Measurements from ENCODE around the gene SNX1. TPM values are rescaled to one million over a fixed set of nuclear protein-coding genes. Genes with fewer than 3 reads are reported as not detected.

SNX1 gene
- total and polyA plus RNA-seq, 2 donors (not counting 3 experiments of a cell fraction or from before 2014, with no cell fraction given), result 56.0 to 113 TPM

GRCh38 chr15:64071931-64072765 lies 23.6 kb upstream of the SNX1 start:
- no peak overlapping the region for H2AFZ ChIP-seq (ENCODE audit: low read depth, low read length)
- peak; percentile 15 for TF ChIP-seq FOS (IDR thresholded peaks at IDR 0.05; ENCODE audit: borderline replicate concordance, insufficient read depth, low read length)
- no peak for TF ChIP-seq JUN (IDR thresholded peaks at IDR 0.05; ENCODE audit: borderline replicate concordance, insufficient read depth, insufficient read length, low read depth)
- no peak for DNase-seq (ENCODE audit: low read depth, low spot score)
- H3K4me3 ChIP-seq (replicated peaks in 1 of 3; ENCODE audit: insufficient read depth in 1 of 3, low read depth in 1 of 3, low read length in 3 of 3), result no peak overlapping the region
- intact Hi-C loops (cut with micrococcal nuclease), result no loop called here
- no peak overlapping the region for H3K9ac ChIP-seq (replicated peaks; ENCODE audit: extremely low read depth, insufficient read depth, low read length)
- H3K27me3 ChIP-seq (ENCODE audit: control insufficient read depth in 2 of 2, insufficient read depth in 2 of 2, low read length in 2 of 2), result no peaks in the 10 kb centered on the region
- dilution Hi-C loops (cut with MboI; ENCODE audit: extremely low pct_ligation_motif_present, low sequenced_read_pairs), result no loop called here
- FAIRE-seq, result no peak
- H3K79me2 ChIP-seq (ENCODE audit: control insufficient read depth, insufficient read depth, low read length), result no peaks in the 10 kb centered on the region
- ChIA-PET CTCF (interaction anchor here (0.6 to 6.9 kb wide), 11 partner anchors 14 to 462 kb away, joined by 3 to 72 read pairs (median 4); partner anchors contain the start of genes CIAO2A and DAPK2), POLR2A (interaction anchor here (1.4 kb wide), 1 partner anchor 22 kb away, joined by 5 read pairs; the partner anchor contains the start of gene CIAO2A)
- H3K27ac ChIP-seq (ENCODE audit: insufficient read depth, low read depth, low read length), result peak overlapping the region; percentile 46
- no peaks in the 10 kb centered on the region for H4K20me1 ChIP-seq (replicated peaks; ENCODE audit: control insufficient read depth, extremely low read depth, insufficient read depth, low read length)
- H3K36me3 ChIP-seq (ENCODE audit: control insufficient read depth in 2 of 2, extremely low read depth in 1 of 2, insufficient read depth in 2 of 2, low read length in 2 of 2), result no peaks in the 10 kb centered on the region
- no peak overlapping the region for H3K4me2 ChIP-seq (ENCODE audit: insufficient read depth, low read length)
- BruUV-seq (replicated peaks), result no TSS peak
- H3K9me3 ChIP-seq (replicated peaks; ENCODE audit: control insufficient read depth, insufficient read depth, low read length), result no peaks in the 10 kb centered on the region
- no peaks in the 10 kb centered on the region for H3K9me1 ChIP-seq (replicated peaks; ENCODE audit: control insufficient read depth, extremely low read depth, insufficient read depth, low read length)
- H3K4me1 ChIP-seq (ENCODE audit: control insufficient read depth, extremely low read depth, insufficient read depth, low read length), result peaks cover 28% of the 10 kb centered on the region

- TF ChIP-seq, protein P1, sequence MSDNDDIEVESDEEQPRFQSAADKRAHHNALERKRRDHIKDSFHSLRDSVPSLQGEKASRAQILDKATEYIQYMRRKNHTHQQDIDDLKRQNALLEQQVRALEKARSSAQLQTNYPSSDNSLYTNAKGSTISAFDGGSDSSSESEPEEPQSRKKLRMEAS (IDR thresholded peaks at IDR 0.05; ENCODE audit: insufficient read depth, insufficient read length), result no peak
- TF ChIP-seq, protein P2, sequence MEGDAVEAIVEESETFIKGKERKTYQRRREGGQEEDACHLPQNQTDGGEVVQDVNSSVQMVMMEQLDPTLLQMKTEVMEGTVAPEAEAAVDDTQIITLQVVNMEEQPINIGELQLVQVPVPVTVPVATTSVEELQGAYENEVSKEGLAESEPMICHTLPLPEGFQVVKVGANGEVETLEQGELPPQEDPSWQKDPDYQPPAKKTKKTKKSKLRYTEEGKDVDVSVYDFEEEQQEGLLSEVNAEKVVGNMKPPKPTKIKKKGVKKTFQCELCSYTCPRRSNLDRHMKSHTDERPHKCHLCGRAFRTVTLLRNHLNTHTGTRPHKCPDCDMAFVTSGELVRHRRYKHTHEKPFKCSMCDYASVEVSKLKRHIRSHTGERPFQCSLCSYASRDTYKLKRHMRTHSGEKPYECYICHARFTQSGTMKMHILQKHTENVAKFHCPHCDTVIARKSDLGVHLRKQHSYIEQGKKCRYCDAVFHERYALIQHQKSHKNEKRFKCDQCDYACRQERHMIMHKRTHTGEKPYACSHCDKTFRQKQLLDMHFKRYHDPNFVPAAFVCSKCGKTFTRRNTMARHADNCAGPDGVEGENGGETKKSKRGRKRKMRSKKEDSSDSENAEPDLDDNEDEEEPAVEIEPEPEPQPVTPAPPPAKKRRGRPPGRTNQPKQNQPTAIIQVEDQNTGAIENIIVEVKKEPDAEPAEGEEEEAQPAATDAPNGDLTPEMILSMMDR (IDR thresholded peaks at IDR 0.05; ENCODE audit: extremely low read depth in 1 of 2, insufficient read depth in 1 of 2, low read depth in 1 of 2, low read length in 2 of 2), result no peak
- TF ChIP-seq EZH2 (IDR thresholded peaks at IDR 0.05; ENCODE audit: borderline replicate concordance, low read depth, low read length, severe bottlenecking) (no peak), POLR2A (IDR thresholded peaks at IDR 0.05; ENCODE audit: low read depth, low read length) (no peak), FOS (IDR thresholded peaks at IDR 0.05; ENCODE audit: borderline replicate concordance, insufficient read depth, low read length) (no peak), POLR2AphosphoS5 (IDR thresholded peaks at IDR 0.05; ENCODE audit: insufficient read depth, low read depth, low read length) (no peak), MYC (IDR thresholded peaks at IDR 0.05; ENCODE audit: low read depth, low read length) (no peak), GATA2 (IDR thresholded peaks at IDR 0.05; ENCODE audit: insufficient read depth, insufficient read length, low read depth, low read length) (no peak), JUN (IDR thresholded peaks at IDR 0.05; ENCODE audit: borderline replicate concordance, insufficient read depth, insufficient read length, low read depth) (no peak)
- Histone ChIP-seq H3K27ac (ENCODE audit: insufficient read depth, low read depth, low read length) (peak overlapping the region; percentile 40), H3K4me1 (ENCODE audit: control insufficient read depth, extremely low read depth, insufficient read depth, low read length) (peaks cover 28% of the 10 kb centered on the region), H3K79me2 (ENCODE audit: control insufficient read depth, insufficient read depth, low read length) (peaks cover 2% of the 10 kb centered on the region), H3K4me2 (ENCODE audit: insufficient read depth, low read length) (no peak overlapping the region), H3K36me3 (ENCODE audit: control insufficient read depth in 2 of 2, extremely low read depth in 1 of 2, insufficient read depth in 2 of 2, low read length in 2 of 2) (no peaks in the 10 kb centered on the region), H4K20me1 (replicated peaks; ENCODE audit: control insufficient read depth, extremely low read depth, insufficient read depth, low read length) (no peaks in the 10 kb centered on the region), H3K9ac (replicated peaks; ENCODE audit: extremely low read depth, insufficient read depth, low read length) (no peak overlapping the region), H3K9me1 (replicated peaks; ENCODE audit: control insufficient read depth, extremely low read depth, insufficient read depth, low read length) (no peaks in the 10 kb centered on the region), H2AFZ (ENCODE audit: low read depth, low read length) (no peak overlapping the region), H3K27me3 (ENCODE audit: control insufficient read depth in 2 of 2, insufficient read depth in 2 of 2, low read length in 2 of 2) (no peaks in the 10 kb centered on the region), H3K4me3 (replicated peaks in 1 of 3; ENCODE audit: insufficient read depth in 1 of 3, low read depth in 1 of 3, low read length in 3 of 3) (no peak overlapping the region), H3K9me3 (replicated peaks; ENCODE audit: control insufficient read depth, insufficient read depth, low read length) (no peaks in the 10 kb centered on the region)
- intact Hi-C loops (cut with micrococcal nuclease) (no loop called here), dilution Hi-C loops (cut with MboI; ENCODE audit: extremely low pct_ligation_motif_present, low sequenced_read_pairs) (no loop called here)
- DNase-seq (ENCODE audit: low read depth, low spot score) (peak; percentile 60), FAIRE-seq (no peak)
- BruUV-seq (replicated peaks), result no TSS peak
- ChIA-PET CTCF (interaction anchor here (1.7 to 2.9 kb wide), 2 partner anchors 19 to 320 kb away, joined by 4 to 20 read pairs; no protein-coding TSS in a partner anchor), POLR2A (interaction anchor here (1.4 kb wide), 1 partner anchor 21 kb away, joined by 5 read pairs; the partner anchor contains the start of gene CIAO2A)
Measured at GRCh38 chr15:64072812-64073211, 23.0 kb upstream of the SNX1 start.

Data from endothelial cell of umbilical vein (primary cell).